ENCODE data around the gene C5.

C5 gene

DNA sequence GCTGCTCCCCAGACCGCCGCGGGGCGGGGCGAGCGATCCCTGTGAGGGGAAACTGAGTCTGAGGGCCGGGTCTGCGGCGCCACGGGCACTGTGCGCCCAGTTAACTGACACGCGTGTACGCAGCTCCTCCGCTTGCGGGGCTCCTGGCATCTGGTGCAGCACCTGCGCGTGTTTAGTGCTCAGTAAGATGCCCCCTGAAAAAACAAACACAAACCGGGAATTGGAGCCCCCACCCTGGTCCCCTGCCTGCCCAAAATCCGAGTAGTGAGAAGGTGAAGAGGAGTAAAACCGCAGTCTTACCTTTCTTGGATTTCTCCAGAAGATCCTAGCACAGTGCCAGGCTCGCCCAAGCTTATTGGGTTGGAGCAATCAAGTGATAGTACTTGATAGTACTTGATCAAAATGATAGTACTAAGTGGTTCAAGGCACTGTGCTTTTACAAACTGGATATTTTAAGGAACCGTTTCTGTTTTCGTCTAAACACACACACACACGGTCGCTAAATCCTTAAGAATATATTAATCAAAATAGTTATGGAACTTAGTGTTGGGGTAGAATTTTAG lies 120.8 kb downstream of the C5 start:
- in situ Hi-C loops (cut with MboI; ENCODE audit: low sequenced_read_pairs): loop anchor here (25.0 kb wide), 1 partner anchor 167 kb away; no protein-coding TSS in a partner anchor

- in situ Hi-C loops (cut with MboI; ENCODE audit: low sequenced_read_pairs): loop anchor here (25.0 kb wide), 1 partner anchor 166 kb away; no protein-coding TSS in a partner anchor
Observed at GRCh38 chr9:120928483-120929228, 121.4 kb downstream of the C5 start.

DNA sequence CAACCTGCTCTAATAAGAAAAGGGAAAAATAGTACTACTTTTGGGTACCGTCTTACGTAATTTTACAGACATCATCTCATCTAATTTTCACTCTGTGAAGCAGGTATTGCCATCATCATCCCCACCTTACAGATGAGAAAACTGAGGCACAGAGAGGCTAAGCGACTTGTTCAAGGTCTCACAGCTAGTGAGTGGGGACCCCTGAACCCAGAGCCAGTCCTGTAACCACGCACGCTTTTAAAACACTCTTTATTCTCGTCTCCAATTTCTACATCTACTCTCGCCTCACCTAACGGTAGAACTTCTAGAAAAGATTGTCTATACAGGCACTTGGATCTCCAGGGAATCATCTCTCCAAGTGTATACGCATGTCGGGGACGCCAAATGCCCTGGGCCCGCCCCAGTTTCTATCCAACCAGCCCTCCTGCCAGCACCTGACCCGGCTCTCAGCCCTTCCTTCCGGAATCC lies 122.0 kb downstream of the C5 start:
- in situ Hi-C loops (cut with MboI; ENCODE audit: low sequenced_read_pairs): loop anchor here (25.0 kb wide), 1 partner anchor 166 kb away; no protein-coding TSS in a partner anchor

DNA sequence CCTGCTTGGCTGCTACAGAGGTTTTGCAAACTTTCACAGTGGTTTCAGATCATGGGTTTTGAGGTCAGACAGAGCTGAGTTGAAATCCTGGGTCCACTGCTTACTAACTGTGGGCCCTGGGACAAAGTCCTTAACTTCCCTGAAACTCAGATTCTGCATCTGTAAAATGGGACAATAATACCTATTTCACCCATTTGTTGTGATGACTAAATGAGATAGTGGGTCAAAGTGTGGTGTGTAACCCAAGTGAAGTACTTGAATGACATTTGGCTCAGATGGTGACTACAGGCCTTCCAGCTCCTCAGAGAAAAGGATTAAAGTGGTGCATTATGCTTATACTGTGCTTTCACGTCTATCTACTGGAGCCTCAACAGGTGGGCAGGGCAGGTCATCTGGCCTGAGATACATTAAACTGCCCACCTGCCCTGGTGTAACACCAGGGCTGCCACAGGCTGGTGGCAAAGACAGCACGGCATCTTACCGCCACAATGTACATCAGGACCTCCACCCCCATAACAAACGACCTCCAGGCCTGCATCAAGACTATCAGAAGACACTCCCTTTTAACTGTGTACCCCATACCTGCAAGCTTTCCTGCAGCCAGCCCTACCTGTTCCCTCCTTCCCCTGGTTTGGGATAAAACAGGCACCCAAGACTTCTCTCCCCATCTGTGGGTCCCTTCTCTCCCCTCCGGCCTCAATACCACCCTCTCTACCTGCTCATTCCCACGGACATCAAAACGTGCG lies 122.6 kb downstream of the C5 start:
- in situ Hi-C loops (cut with MboI; ENCODE audit: low sequenced_read_pairs): loop anchor here (25.0 kb wide), 1 partner anchor 165 kb away; no protein-coding TSS in a partner anchor

DNA sequence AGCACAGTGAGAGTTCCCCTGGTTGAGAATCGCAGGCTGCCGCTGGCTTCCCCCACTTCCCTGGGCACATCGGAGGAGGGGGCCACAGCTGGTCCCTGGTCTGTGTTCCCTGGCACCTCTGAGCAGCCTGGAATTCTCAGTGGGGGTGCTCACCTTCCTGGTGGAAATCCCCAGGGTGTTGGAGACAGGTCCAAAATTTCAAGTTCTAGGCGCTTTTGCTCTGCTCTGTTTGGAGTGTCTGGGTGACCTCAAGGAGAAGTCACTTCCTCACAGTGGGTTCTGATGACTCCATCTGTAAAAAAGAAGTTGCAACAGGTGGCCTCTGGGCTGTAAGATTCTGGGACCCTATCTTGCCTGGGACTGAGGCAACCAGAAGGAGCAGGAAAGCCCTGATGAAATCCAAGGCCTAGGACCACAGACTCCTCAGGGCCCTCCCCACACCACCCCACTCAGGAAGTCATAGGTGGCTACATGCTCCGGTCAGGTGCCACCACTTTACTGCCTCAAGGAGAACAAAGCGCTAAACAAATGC lies 123.6 kb downstream of the C5 start, which contains the start of gene TRAF1:
TSS of gene TRAF1 (minus strand) at position 400 of the 532 bp plus-strand sequence. CDS start 721 bp downstream, outside the sequence.
- in situ Hi-C loops (cut with MboI; ENCODE audit: low sequenced_read_pairs): loop anchor here (25.0 kb wide), 1 partner anchor 164 kb away; no protein-coding TSS in a partner anchor

DNA sequence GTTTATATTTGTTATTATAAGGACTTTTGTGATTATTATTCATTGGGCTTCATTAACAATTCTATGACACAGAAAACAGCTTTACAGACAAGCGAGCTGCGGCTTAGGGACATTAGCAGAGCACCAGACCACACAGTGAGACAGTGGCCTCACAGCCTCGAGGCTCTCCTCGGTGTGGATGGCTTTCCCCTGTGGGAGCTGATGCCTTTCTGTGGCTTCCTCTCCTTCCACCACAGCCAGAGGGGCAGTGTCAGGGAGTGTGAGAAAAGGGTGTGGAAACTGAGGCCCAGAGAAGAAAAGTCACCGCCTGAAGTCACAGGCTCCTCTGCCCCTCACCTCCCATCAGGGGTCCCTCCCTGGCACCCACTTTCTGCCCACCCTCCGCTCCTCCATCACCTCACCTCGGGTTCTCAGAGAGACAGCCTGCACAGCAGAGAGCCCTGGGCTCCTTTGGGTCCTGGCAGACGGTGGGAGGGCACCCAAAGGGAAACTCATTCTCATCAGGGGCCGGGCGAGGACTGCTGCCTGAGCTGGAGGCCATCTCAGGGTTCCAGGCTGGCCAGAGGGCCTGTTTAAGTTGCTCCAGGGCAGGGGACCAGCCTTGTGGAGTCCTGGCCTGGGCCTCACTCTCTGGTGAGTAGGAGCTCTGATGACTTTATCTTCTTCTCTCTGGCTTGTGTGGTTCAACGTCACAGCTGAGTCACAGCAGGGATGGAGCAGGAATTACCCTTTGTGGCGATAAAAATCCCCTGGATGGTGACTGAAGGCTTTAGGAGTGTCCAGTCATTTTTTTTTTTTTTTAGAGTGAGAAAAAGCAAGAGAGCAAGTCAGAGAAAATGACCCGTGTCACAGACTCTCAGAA lies 124.3 kb downstream of the C5 start:
- in situ Hi-C loops (cut with MboI; ENCODE audit: low sequenced_read_pairs): loop anchor here (25.0 kb wide), 1 partner anchor 163 kb away; no protein-coding TSS in a partner anchor

DNA sequence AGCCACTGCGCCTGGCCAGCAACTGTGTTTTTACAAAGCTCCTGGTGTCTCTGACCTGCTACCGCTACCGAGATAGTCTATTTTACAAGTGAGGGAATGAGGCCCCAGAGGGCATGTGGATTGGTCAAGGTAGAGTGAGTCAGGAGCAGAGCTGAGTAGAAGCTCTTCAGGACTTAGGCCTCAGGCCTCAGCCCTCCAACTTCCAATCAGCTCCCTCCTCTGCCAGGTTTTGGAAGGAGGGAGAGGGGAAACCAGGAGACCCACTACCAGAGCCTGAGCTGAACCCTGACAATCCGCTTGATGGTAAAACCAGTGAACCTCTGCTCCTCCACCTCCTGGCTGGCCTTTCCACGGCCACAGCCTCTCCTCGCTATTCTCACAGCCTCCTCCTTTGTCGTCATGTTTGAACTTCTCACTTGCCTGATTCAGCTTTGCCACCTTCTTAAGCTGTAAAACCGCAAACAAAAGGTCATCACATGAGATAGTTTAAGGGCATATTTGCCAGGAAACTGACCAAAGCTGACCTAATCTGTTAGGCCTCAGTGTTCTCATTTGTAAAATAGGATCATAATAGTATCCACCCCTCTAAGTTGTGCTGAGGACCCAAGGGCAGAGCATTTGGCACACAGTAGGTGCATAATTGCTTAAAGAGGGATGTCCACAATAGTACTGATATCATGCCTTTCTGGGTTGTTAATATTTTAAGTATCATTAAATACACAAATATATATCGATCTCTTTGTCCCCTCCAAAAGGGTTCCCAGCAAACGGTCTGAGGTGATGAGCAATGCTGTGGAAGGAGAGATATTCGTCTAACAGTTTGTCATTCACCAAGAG lies 125.2 kb downstream of the C5 start:
- in situ Hi-C loops (cut with MboI; ENCODE audit: low sequenced_read_pairs): loop anchor here (25.0 kb wide), 1 partner anchor 163 kb away; no protein-coding TSS in a partner anchor

GRCh38 chr9:120923620-120924328 lies 126.3 kb downstream of the C5 start:
- in situ Hi-C loops (cut with MboI; ENCODE audit: low sequenced_read_pairs): no loop called here

DNA sequence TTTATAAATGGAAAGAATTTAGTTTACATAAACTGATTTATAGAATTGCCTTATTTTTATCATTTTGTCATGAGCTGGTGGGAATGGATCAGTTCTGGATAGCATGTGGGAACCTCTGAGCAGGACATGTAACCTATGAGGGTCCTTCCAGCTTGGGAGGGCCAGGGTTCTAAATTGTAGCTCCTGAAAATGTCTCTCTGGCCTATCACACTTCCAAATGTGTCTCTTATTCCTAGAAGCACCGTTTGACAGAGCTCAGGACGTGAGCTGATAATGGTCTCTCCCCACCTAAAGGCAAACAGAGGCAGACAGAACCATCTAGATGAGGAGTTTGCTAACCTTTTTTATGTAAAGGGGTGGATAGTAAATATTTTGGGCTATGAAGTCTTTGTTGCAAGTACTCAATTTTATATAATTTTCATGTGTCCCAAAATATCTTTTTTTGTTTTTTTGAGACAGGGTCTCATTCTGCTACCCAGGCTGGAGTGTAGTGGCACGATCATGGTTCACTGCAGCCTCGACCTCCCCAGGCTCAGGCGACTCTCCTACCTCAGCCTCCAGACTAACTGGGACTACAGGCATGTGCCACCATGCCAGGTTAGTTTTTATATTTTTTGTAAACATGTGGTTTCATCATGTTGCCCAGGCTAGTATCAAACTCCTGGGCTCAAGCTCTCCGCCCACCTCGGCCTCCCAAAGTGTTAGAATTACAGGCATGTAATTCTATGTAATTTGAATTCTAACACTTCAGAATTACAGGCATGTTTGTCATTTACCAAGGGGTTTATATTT lies 127.5 kb downstream of the C5 start:
- in situ Hi-C loops (cut with MboI; ENCODE audit: low sequenced_read_pairs): no loop called here

DNA sequence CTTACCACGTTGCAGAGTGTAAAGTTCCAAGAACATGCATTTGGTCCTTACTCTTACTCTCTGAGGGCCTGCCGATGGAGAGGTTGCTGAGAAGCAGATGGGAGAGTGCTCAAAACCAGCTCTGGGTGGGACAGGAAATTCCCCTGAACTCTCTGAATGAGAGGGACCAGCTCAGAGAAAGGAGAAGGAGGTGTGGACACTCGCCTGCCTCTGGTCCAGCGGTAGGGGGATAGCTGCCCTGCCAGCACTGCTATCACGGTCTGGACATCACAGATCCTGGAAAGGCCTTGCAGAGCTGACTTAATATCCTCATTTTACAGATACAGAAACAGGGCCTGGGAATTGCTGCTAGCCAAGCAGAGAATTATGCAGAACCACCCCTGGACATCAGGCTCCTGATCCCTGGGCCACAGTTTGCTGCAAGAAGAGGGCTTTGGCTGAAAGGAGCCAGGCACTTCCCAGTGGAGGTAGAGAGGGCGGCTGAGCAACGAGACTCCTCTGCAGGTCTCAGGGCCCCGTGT lies 128.4 kb downstream of the C5 start:
- in situ Hi-C loops (cut with MboI; ENCODE audit: low sequenced_read_pairs): no loop called here

GRCh38 chr9:120920806-120921178 lies 129.3 kb downstream of the C5 start:
- in situ Hi-C loops (cut with MboI; ENCODE audit: low sequenced_read_pairs): no loop called here

- in situ Hi-C loops (cut with MboI; ENCODE audit: low sequenced_read_pairs): no loop called here
Observed at GRCh38 chr9:120919843-120920805, 130.0 kb downstream of the C5 start.

- in situ Hi-C loops (cut with MboI; ENCODE audit: low sequenced_read_pairs): no loop called here
Observed at GRCh38 chr9:120918931-120919842, 130.9 kb downstream of the C5 start.

GRCh38 chr9:120917929-120918762 lies 131.9 kb downstream of the C5 start:
- in situ Hi-C loops (cut with MboI; ENCODE audit: low sequenced_read_pairs): no loop called here

Data from HL-60/S4 treated with phorbol 12-myristate 13-acetate at 8.2 ng/mL for 4 days and 3 days (cell line).